Mammary epithelial cell (primary cell): ENCODE measurements around the gene ATP6V1D.

Experiments
- CTCF ChIP-seq, 2 donors: IDR thresholded peaks in 1 of 2; conservative IDR thresholded peaks in 1 of 2; 2 replicates each; pipeline ENCODE4 v1.5.1; 2011 to 2012; ENCODE audit warnings: inconsistent platforms in 2 of 2, low read length in 2 of 2, mild to moderate bottlenecking in 2 of 2, control low read depth in 1 of 2, low read depth in 1 of 2; ENCODE audit not compliant: insufficient read depth in 1 of 2; ENCODE audit errors: extremely low read depth in 1 of 2
- EZH2 ChIP-seq: IDR thresholded peaks from 2 replicates; pipeline ENCODE4 v1.6.1; 2012; ENCODE audit warnings: low read length, inconsistent platforms, borderline replicate concordance

GRCh38 chr14:67335781-67336180 lies 23.8 kb downstream of the ATP6V1D start:
- peak; percentile 54 for TF ChIP-seq CTCF (conservative IDR thresholded peaks at IDR 0.05 in 1 of 2, IDR thresholded peaks at IDR 0.05 in 1 of 2; ENCODE audit: extremely low read depth in 1 of 2, insufficient read depth in 1 of 2, low read depth in 1 of 2, low read length in 2 of 2)
- TF ChIP-seq EZH2: no peak
